GM20000 (cell line): Measurements from ENCODE around the gene RAP1GAP.

Experiments
- DNase-seq: peaks from one replicate; pipeline ENCODE4 v3.0.0; 2012; ENCODE audit warnings: low spot score
- CTCF ChIP-seq: IDR thresholded peaks from 2 replicates; pipeline ENCODE4 v1.5.1; 2012; ENCODE audit warnings: mild to moderate bottlenecking, control low read depth; ENCODE audit errors: extremely low read depth, missing control alignments

RAP1GAP gene

GRCh38 chr1:21572735-21573277, 96.4 kb downstream of the RAP1GAP start:
- DNase-seq = no peak
- TF ChIP-seq CTCF = no peak

- TF ChIP-seq CTCF = no peak
- no peak for DNase-seq
Observed at GRCh38 chr1:21572221-21572620, 96.9 kb downstream of the RAP1GAP start.

- TF ChIP-seq CTCF = no peak
- DNase-seq = no peak
Observed at GRCh38 chr1:21570885-21571284, 98.3 kb downstream of the RAP1GAP start.

- TF ChIP-seq CTCF = no peak
- DNase-seq = no peak
Observed at GRCh38 chr1:21570528-21570875, 98.7 kb downstream of the RAP1GAP start.

GRCh38 chr1:21569820-21570527, 99.2 kb downstream of the RAP1GAP start:
- DNase-seq = no peak
- TF ChIP-seq CTCF = no peak

GRCh38 chr1:21568809-21569385, 100.3 kb downstream of the RAP1GAP start:
- DNase-seq = no peak
- TF ChIP-seq CTCF = no peak

- no peak for DNase-seq
- no peak for TF ChIP-seq CTCF
Observed at GRCh38 chr1:21568006-21568746, 101.0 kb downstream of the RAP1GAP start.
